CD4-positive, alpha-beta T cell treated with Interleukin-4 for 4 hours (primary cell): ENCODE results near the gene ACTG2.
A peak's percentile ranks its signal among the peaks of the same experiment; 100 is the strongest.
"Not testable (repeated sequence)": the region's sequence is repeated elsewhere in the genome, so short reads cannot be mapped to it uniquely, and the experiment has no call there.

Experiments used
- DNase-seq: peaks from one replicate; pipeline ENCODE4 v3.0.0-alpha.2; 2020

Gene ACTG2

GRCh38 chr2:73892631-73893329, at the start of gene ACTG2:
Gene ACTG2, plus strand, starts transcription at chr2:73893008. Its CDS starts 8,304 bp downstream, at chr2:73901312.
- DNase-seq = no peak

GRCh38 chr2:73844087-73844486, 48.7 kb upstream of the ACTG2 start:
- DNase-seq = no peak

GRCh38 chr2:73850009-73850408, 42.8 kb upstream of the ACTG2 start:
- DNase-seq = no peak

DNA sequence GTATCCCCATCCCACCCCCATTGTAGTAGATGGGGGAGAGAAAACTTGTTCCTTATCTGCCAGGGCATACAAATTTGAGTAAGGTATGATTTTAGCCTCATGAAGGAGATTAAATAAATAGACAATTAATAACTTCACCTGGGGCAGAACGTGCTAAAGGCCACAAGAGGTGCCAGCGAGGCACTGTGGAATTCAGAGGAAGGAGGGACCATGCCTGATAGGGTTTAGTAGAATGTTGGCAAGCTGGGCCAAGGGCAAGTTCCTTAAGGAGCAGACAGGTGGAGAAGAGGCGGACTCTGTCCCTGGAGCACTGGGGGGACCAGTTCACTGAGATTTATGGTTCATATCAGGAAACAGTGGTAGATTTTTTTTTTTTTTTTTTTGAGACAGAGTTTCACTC, 41.5 kb upstream of the ACTG2 start:
- no peak for DNase-seq

- no peak for DNase-seq
Measured at GRCh38 chr2:73852020-73852419, 40.8 kb upstream of the ACTG2 start.

DNA sequence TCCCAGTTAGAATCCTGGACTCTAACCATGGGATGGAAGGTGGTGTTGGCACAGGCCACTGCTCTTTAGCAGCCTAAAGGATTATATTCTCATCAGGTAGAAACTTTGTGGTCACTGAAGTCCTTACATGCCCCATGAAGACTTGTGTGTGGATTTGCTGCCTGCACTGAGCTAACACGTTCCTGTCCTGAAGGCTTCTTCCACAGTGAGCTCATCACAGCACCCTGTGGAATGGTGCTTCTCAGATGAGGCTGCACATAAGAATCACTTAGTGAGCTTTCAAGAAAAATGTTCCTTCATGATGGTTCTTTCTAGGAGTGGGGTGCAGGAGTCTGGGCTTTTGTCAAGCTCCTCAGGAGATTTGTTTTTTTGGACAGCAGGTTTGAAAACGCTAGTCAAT, 37.3 kb upstream of the ACTG2 start:
- DNase-seq = no peak

- DNase-seq = no peak
Measured at GRCh38 chr2:73856214-73856613, 36.6 kb upstream of the ACTG2 start.

GRCh38 chr2:73859721-73860586, 32.9 kb upstream of the ACTG2 start:
- peak; percentile 20 for DNase-seq

DNA sequence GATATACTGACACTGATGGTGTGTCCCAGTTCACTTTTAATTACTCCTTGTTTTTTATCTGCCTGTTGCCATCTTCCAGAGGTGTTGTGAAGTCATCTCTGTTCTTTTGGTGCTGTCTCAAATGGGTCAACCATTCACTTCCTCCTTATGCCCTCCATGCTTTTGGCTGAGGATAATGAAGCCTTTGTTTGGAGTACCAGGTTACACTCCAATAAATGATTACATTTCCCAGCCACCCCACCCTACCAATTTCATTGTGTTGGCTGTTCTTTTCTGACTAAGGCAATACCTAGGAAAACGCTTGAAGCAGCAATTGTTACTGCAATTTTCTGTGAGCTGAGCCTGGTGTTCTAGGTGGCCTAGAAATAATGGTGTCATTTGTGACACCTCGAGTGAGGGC, 29.8 kb upstream of the ACTG2 start:
- DNase-seq = no peak

- DNase-seq = no peak
Measured at GRCh38 chr2:73868204-73868978, 24.4 kb upstream of the ACTG2 start.

- no peak for DNase-seq
Measured at GRCh38 chr2:73870084-73870483, 22.7 kb upstream of the ACTG2 start.

DNA sequence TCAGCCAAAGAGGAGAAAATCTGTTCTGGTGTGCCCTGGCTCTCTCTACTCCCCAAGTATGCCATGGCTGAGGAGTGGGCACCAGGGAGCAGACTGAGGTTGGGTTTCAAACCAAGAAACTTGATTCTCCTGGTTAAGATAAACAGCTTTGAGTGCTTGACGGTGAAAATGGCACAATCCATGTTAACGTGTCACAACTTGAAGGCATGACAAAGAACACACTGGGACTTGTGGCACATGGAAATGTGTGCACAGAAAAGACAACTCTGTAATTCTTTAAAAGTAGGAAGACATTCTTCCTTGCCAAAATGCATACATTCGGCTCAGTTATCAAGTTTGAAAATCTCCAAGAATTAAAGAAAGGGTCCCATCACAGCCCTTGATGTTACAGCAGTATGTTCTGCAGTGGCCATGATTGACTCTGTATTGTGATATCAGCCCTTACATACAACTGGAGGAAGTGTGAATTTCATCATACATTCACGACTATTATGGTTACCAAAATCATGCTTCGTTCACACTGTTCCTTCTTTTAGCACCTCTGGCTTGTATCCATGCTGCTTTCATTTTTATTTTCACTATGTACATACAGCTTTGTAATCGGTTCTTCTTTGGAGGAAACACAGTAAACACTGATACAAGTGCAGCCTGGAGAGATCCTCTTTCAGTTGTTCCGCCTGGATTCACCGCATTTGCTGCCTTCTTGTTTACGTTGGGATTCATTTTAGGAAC, 15.6 kb upstream of the ACTG2 start:
- DNase-seq = no peak

DNA sequence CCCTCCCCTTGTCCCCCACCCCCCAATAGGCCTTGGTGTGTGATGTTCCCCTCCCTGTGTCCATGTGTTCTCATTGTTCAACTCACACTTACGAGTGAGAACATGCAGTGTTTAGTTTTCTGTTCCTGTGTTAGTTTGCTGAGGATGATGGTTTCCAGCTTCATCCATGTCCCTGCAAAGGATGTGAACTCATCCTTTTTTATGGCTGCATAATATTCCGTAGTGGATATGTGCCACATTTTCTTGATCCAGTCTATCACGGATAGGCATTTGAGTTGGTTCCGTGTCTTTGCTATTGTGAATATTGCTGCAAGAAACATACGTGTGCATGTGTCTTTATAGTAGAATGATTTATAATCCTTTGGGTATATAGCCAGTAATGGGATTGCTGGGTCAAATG, 14.8 kb upstream of the ACTG2 start:
- DNase-seq = not testable (repeated sequence)

DNA sequence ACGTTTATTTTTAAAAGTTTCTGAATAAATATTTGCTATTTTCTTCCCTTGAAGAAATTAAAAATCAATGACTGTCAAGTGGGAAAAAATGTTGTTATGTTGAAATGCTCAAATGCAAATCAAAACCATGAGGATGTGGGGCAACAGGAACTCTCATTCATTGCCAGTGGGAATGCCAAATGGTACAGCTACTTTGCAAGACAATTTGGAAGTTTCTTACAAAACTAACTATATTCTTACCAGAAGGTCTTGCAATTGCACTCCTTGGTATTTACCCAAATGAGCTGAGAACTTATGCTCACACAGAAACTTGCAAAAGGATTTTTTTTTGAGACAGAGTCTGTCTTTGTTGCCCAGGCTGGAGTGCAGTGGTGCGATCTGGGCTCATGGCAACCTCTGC, 7.4 kb upstream of the ACTG2 start:
- DNase-seq = no peak

GRCh38 chr2:73886357-73886756, 6.5 kb upstream of the ACTG2 start:
- no peak for DNase-seq

DNA sequence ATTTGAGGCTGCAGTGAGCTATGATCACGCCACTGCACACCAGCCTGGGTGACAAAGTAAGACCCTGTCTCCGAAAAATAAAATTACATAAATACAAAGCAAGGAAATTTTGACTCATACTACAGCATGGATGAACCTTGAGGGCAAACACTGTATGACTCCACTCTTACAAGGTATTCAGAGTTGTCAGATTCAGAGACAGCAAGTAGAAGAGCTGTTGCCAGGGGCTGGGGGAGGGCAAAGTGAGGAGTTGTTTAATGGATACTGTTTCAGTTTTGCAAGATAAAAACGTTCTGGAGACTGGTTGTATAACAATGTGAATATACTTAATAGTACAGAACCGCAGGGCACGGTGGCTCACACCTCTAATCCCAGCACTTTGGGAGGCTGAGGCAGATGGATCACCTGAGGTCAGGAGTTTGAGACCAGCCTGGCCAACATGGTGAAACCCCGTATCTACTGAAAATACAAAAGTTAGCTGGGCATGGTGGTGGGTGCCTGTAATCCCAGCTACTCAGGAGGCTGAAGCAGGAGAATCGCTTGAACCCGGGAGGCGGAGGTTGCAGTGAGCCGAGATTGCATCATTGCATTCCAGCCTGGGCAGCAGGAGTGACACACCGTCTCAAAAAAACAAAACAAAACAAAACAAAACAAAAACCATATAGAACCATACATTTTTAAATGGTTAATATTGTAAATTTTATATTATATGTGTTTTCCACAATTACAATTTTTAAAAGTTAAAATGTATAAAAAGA, 5.0 kb upstream of the ACTG2 start:
- DNase-seq = not testable (repeated sequence)

DNA sequence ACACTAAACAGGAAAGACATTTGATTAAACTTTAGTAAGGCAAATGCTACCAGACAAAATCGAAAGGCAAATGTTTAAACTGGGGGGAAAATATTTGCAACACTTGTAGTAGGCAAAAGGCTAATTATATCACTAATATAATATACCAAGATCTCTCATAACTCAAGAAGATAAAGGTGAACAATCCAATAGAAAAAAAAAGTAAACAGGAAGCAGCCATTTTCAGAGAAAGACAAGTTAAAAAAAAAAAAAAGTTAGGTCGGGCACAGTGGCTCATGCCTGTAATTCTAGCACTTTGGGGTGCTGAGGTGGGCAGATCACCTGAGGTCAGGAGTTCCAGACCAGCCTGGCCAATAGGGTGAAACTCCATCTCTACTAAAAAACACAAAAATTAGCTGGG, 4.4 kb upstream of the ACTG2 start:
- no peak for DNase-seq

GRCh38 chr2:73889206-73889605, 3.6 kb upstream of the ACTG2 start:
- DNase-seq = no peak

GRCh38 chr2:73890301-73891092, 2.3 kb upstream of the ACTG2 start:
- DNase-seq = no peak

GRCh38 chr2:73891276-73891901, 1.4 kb upstream of the ACTG2 start:
- DNase-seq = no peak
